Caco-2 (cell line): Measurements from ENCODE around the gene ALOX5. TPM values are rescaled to one million over a fixed set of nuclear protein-coding genes. Genes with fewer than 3 reads are reported as not detected.
"Not testable (repeated sequence)": the region's sequence is repeated elsewhere in the genome, so short reads cannot be mapped to it uniquely, and the experiment has no call there.

Experiments used
- BruUV-seq: library from RNA; stranded (reverse); fragments of 400-500 nt; replicated peaks from 2 replicates; lab custom pipeline; 2021; lab: Mats Ljungman, UMichigan
- CTCF ChIA-PET: fragments of 300-600 bp; sonication (Branson Sonifier 250); formaldehyde crosslinking; loops from one replicate; lab custom pipeline; 2022; ENCODE audit warnings: antibody characterized with exemption; lab: Charles Lee
- POLR2A ChIA-PET: fragments of 300-600 bp; sonication (Branson Sonifier 250); formaldehyde crosslinking; loops from one replicate; lab custom pipeline; 2022; ENCODE audit warnings: antibody characterized with exemption; lab: Charles Lee
- DNase-seq, 2 experiments: peaks; one replicate each; pipeline versions ENCODE4 v3.0.0 to v3.0.0-alpha.2; 2020 to 2022
- H3K27me3 ChIP-seq: replicated peaks from 2 replicates; pipeline ENCODE4 v1.6.0; 2011; ENCODE audit warnings: low read length; ENCODE audit not compliant: control insufficient read depth, insufficient read depth
- H3K36me3 ChIP-seq: 2 replicates; pipeline ENCODE4 v1.5.1; 2011; ENCODE audit warnings: low read length; ENCODE audit not compliant: control insufficient read depth, insufficient read depth
- H3K4me1 ChIP-seq: fragments of 250-450 bp; sonication (Bioruptor Pico); 2 replicates; pipeline ENCODE4 v1.5.1; 2020; ENCODE audit warnings: mild to moderate bottlenecking
- H3K4me3 ChIP-seq: 2 replicates; pipeline ENCODE4 v1.5.1; 2011; ENCODE audit warnings: low read depth, mild to moderate bottlenecking, control low read depth, low read length
- H3K9me3 ChIP-seq: fragments of 250-450 bp; sonication (Bioruptor Pico); 2 replicates; pipeline ENCODE4 v1.5.1; 2020; ENCODE audit warnings: mild to moderate bottlenecking, moderate library complexity
- H3K27ac Mint-ChIP-seq: one replicate; pipeline ENCODE4 v1.8.0; 2022; ENCODE audit warnings: mixed read lengths; ENCODE audit not compliant: unreplicated experiment
- H3K27me3 Mint-ChIP-seq: one replicate; pipeline ENCODE4 v1.8.0; 2022; ENCODE audit warnings: mixed read lengths; ENCODE audit not compliant: insufficient read depth, unreplicated experiment
- H3K36me3 Mint-ChIP-seq: one replicate; pipeline ENCODE4 v1.8.0; 2022; ENCODE audit warnings: mild to moderate bottlenecking, mixed read lengths; ENCODE audit not compliant: insufficient read depth, unreplicated experiment
- H3K4me1 Mint-ChIP-seq: one replicate; pipeline ENCODE4 v1.8.0; 2022; ENCODE audit warnings: low read depth, mixed read lengths; ENCODE audit not compliant: unreplicated experiment
- H3K4me3 Mint-ChIP-seq: one replicate; pipeline ENCODE4 v1.8.0; 2022; ENCODE audit warnings: mild to moderate bottlenecking, moderate library complexity, mixed read lengths; ENCODE audit not compliant: unreplicated experiment
- H3K9me3 Mint-ChIP-seq: one replicate; pipeline ENCODE4 v1.8.0; 2022; ENCODE audit warnings: mixed read lengths; ENCODE audit not compliant: unreplicated experiment
- intact Hi-C: fragments of 100-400 bp; cut with micrococcal nuclease; formaldehyde crosslinking; loops from one replicate; pipeline ENCODE4 v1.10.0; 2022; ENCODE audit not compliant: unreplicated experiment
- total RNA-seq: library from RNA; stranded (reverse); gene quantifications from 2 replicates; pipeline ENCODE4 v1.2.3, GENCODE V29; 2022
- TF ChIP-seq, protein P1 (sequence below), 2 experiments: fragments of 200-600 bp in 1 of 2; IDR thresholded peaks; 1 replicate in 1 of 2; 2 replicates in 1 of 2; pipeline versions ENCODE4 v1.5.1 to v1.8.0; 2011 to 2022; ENCODE audit warnings: antibody characterized with exemption in 1 of 2, control low read depth in 1 of 2, inconsistent platforms in 1 of 2, low read depth in 1 of 2, low read length in 1 of 2, mild to moderate bottlenecking in 1 of 2, moderate library complexity in 1 of 2; ENCODE audit not compliant: insufficient read depth in 1 of 2, severe bottlenecking in 1 of 2, unreplicated experiment in 1 of 2

The ALOX5 gene
- total RNA-seq, 1 experiment from 2014 or later, result not detected

DNA sequence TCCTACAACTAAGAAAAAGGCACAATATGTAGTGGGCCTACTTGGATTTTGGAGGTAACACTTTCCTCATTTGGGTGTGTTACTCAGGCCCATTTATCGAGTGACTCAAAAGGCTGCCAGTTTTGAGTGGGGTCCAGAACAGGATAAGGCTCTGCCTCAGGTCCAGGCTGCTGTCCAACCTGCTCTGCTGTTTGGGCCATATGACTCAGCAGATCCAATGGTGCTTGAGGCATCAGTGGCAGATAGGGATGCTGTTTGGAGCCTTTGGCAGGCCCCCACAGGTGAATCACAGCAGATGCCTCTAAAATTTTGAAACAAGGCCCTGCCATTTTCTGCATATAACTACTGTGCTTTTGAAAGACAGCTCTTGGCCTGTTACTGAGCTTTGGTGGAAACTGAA is 34.1 kb upstream of the ALOX5 start:
- H3K9me3 Mint-ChIP-seq, result peaks cover 21% of the 10 kb centered on the region
- H3K4me3 Mint-ChIP-seq, result no peak overlapping the region
- no peaks in the 10 kb centered on the region for H3K4me1 ChIP-seq
- H3K4me1 Mint-ChIP-seq, result no peaks in the 10 kb centered on the region
- no peak overlapping the region for H3K4me3 ChIP-seq
- no peak for DNase-seq
- no peaks in the 10 kb centered on the region for H3K27me3 ChIP-seq
- no TSS peak for BruUV-seq
- peaks cover 5% of the 10 kb centered on the region for H3K27me3 Mint-ChIP-seq
- H3K9me3 ChIP-seq, result no peaks in the 10 kb centered on the region
- H3K27ac Mint-ChIP-seq, result no peak overlapping the region
- no peaks in the 10 kb centered on the region for H3K36me3 Mint-ChIP-seq
- intact Hi-C loops, result no loop called here
- ChIA-PET CTCF (no interaction called here), POLR2A (no interaction called here)
- TF ChIP-seq, protein P1, sequence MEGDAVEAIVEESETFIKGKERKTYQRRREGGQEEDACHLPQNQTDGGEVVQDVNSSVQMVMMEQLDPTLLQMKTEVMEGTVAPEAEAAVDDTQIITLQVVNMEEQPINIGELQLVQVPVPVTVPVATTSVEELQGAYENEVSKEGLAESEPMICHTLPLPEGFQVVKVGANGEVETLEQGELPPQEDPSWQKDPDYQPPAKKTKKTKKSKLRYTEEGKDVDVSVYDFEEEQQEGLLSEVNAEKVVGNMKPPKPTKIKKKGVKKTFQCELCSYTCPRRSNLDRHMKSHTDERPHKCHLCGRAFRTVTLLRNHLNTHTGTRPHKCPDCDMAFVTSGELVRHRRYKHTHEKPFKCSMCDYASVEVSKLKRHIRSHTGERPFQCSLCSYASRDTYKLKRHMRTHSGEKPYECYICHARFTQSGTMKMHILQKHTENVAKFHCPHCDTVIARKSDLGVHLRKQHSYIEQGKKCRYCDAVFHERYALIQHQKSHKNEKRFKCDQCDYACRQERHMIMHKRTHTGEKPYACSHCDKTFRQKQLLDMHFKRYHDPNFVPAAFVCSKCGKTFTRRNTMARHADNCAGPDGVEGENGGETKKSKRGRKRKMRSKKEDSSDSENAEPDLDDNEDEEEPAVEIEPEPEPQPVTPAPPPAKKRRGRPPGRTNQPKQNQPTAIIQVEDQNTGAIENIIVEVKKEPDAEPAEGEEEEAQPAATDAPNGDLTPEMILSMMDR (IDR thresholded peaks at IDR 0.05; ENCODE audit: insufficient read depth in 1 of 2, low read depth in 1 of 2, low read length in 1 of 2, severe bottlenecking in 1 of 2, unreplicated experiment in 1 of 2), result no peak
- no peaks in the 10 kb centered on the region for H3K36me3 ChIP-seq

DNA sequence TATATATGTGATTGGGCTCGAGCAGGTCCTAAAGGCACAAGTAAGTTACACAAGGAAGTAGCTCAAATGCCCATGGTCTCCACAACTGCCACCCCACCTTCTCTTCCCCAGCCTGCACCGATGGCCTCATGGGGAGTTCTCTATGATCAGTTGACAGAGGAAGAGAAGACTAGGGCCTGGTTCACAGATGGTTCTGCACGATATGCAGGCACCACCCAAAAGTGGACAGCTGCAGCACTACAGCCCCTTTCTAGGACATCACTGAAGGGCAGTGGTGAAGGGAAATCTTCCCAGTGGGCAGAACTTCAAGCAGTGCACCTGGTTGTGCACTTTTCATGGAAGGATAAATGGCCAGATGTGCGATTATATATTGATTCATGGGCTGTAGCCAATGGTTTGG is 33.6 kb upstream of the ALOX5 start:
- not testable (repeated sequence) for BruUV-seq, H3K4me3 Mint-ChIP-seq
- peaks cover 21% of the 10 kb centered on the region for H3K9me3 Mint-ChIP-seq

GRCh38 chr10:45346652-45347335 is 27.2 kb upstream of the ALOX5 start:
- BruUV-seq, H3K36me3 Mint-ChIP-seq, H3K9me3 Mint-ChIP-seq, CTCF ChIA-PET, H3K9me3 ChIP-seq, POLR2A ChIA-PET, H3K27me3 Mint-ChIP-seq, H3K36me3 ChIP-seq, H3K4me3 ChIP-seq, H3K27ac Mint-ChIP-seq, DNase-seq, intact Hi-C loops, H3K4me1 Mint-ChIP-seq, H3K27me3 ChIP-seq, H3K4me1 ChIP-seq, H3K4me3 Mint-ChIP-seq: not testable (repeated sequence)

More for the DNA sequence above, 33.6 kb upstream of the ALOX5 start:
- H3K9me3 ChIP-seq, H3K27me3 ChIP-seq, DNase-seq, H3K36me3 Mint-ChIP-seq, H3K27me3 Mint-ChIP-seq, H3K4me1 ChIP-seq, H3K4me1 Mint-ChIP-seq, CTCF ChIA-PET, H3K36me3 ChIP-seq, POLR2A ChIA-PET, H3K4me3 ChIP-seq, H3K27ac Mint-ChIP-seq, intact Hi-C loops: not testable (repeated sequence)

DNA sequence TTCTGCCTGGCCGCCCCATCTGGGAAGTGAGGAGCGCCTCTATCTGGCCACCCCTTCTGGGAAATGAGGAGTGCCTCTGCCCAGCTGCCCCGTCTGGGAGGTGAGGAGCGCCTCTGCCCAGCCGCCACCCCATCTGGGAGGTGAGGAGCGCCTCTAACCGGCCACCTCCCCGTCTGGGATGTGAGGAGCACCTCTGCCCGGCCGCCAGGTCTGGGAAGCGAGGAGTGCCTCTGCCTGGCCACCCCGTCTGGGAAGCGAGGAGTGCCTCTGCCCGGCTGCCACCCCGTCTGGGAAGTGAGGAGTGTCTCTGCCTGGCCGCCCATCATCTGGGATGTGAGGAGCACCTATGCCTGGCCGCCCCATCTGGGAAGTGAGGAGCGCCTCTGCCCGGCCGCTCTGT is 26.6 kb upstream of the ALOX5 start:
- CTCF ChIA-PET, BruUV-seq, H3K27ac Mint-ChIP-seq, H3K36me3 ChIP-seq, POLR2A ChIA-PET, H3K4me3 Mint-ChIP-seq, H3K9me3 Mint-ChIP-seq, DNase-seq, H3K27me3 ChIP-seq, H3K4me1 Mint-ChIP-seq, intact Hi-C loops, H3K4me1 ChIP-seq, H3K9me3 ChIP-seq, H3K36me3 Mint-ChIP-seq, H3K4me3 ChIP-seq, H3K27me3 Mint-ChIP-seq: not testable (repeated sequence)

GRCh38 chr10:45348196-45348765 is 25.7 kb upstream of the ALOX5 start:
- H3K9me3 Mint-ChIP-seq, H3K4me3 ChIP-seq, DNase-seq, H3K27ac Mint-ChIP-seq, POLR2A ChIA-PET, H3K36me3 Mint-ChIP-seq, BruUV-seq, H3K4me1 Mint-ChIP-seq, H3K27me3 ChIP-seq, intact Hi-C loops, H3K4me3 Mint-ChIP-seq, CTCF ChIA-PET, H3K36me3 ChIP-seq, H3K4me1 ChIP-seq, H3K9me3 ChIP-seq, H3K27me3 Mint-ChIP-seq: not testable (repeated sequence)
